HEK293T (cell line): ENCODE data around the gene GNA12.

Experiments
- ARNT ChIP-seq: fragments of 450-650 bp; IDR thresholded peaks from 2 replicates; pipeline ENCODE4 v1.6.1; 2017; ENCODE audit warnings: mild to moderate bottlenecking
- BHLHE40 ChIP-seq: fragments of 450-650 bp; IDR thresholded peaks from 2 replicates; pipeline ENCODE4 v1.6.1; 2016; ENCODE audit warnings: mild to moderate bottlenecking, moderate library complexity, borderline replicate concordance
- CTBP1 ChIP-seq: fragments of 450-650 bp; IDR thresholded peaks from 2 replicates; pipeline ENCODE4 v1.6.1; 2016; ENCODE audit warnings: borderline replicate concordance
- ELF4 ChIP-seq: fragments of 450-650 bp; IDR thresholded peaks from 2 replicates; pipeline ENCODE4 v1.6.1; 2017; ENCODE audit warnings: antibody characterized with exemption
- FOXK2 ChIP-seq: fragments of 450-650 bp; IDR thresholded peaks from 2 replicates; pipeline ENCODE4 v1.6.1; 2016; ENCODE audit warnings: mild to moderate bottlenecking
- FOXM1 ChIP-seq: fragments of 450-650 bp; IDR thresholded peaks from 2 replicates; pipeline ENCODE4 v1.6.1; 2017; ENCODE audit warnings: mild to moderate bottlenecking, borderline replicate concordance
- LEF1 ChIP-seq: fragments of 450-650 bp; IDR thresholded peaks from 2 replicates; pipeline ENCODE4 v1.6.1; 2017; ENCODE audit warnings: mild to moderate bottlenecking, borderline replicate concordance
- PKNOX1 ChIP-seq: fragments of 450-650 bp; IDR thresholded peaks from 2 replicates; pipeline ENCODE4 v1.6.1; 2016
- SP1 ChIP-seq: fragments of 450-650 bp; IDR thresholded peaks from 2 replicates; pipeline ENCODE4 v1.6.1; 2017
- SUZ12 ChIP-seq: fragments of 450-650 bp; IDR thresholded peaks from 2 replicates; pipeline ENCODE4 v1.6.1; 2016; ENCODE audit warnings: mild to moderate bottlenecking
- TARDBP ChIP-seq: fragments of 450-650 bp; IDR thresholded peaks from 2 replicates; pipeline ENCODE4 v1.6.1; 2016
- ZNF384 ChIP-seq: fragments of 450-650 bp; IDR thresholded peaks from 2 replicates; pipeline ENCODE4 v1.6.1; 2016

- TF ChIP-seq ARNT = no peak
- TF ChIP-seq SP1 = no peak
- no peak for TF ChIP-seq FOXM1
- no peak for TF ChIP-seq SUZ12
- no peak for TF ChIP-seq ELF4
- TF ChIP-seq TARDBP = no peak
- no peak for TF ChIP-seq BHLHE40
- no peak for TF ChIP-seq FOXK2
- no peak for TF ChIP-seq LEF1
- no peak for TF ChIP-seq CTBP1
- TF ChIP-seq PKNOX1 = no peak
- TF ChIP-seq ZNF384 = no peak
These were observed 32.5 kb downstream of the GNA12 start for GRCh38 chr7:2811476-2812113.
